NOMO-1 treated with DMSO at 0.1 percent for 48 hours (cell line): Measurements from ENCODE around the gene ADGRG3.

ENCODE experiments used
- DNase-seq: peaks from one replicate; lab custom pipeline; 2025; ENCODE audit not compliant: unreplicated experiment; lab: John Stamatoyannopoulos, UW

The ADGRG3 gene

DNA sequence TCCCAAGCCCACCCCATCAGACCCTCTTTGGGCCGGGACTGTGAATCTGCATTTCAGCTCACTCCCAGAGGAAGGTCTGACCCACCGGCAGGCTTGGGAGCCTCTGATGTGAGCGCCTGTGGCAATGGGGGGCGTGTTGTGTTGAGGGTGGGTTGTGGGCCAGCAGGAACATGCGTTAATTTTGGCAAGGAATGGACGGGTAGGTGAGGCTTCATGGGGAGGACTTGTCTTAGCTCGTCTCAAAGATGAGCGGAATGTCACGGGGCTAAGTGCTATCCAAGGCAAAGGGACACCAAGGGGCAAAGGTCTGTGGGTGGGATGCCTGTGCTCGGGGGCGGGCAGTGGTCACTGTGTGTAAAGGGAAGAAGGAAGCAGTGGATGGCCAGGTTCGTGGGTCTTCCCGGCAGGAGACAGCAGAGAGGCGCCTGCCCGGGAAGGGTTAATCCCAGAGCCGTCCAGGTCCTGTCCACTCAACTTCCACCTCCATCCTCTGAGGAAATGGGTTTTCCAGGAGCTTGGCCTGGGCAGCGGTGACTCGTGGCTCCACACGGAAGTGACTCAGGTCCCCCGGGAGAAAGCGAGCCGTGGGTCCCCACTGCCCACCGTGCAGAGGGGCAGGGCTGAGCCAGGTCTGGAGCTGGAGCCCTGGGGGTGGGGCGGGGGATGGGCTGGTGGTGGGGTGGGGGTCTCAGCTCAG is 22.3 kb upstream of the ADGRG3 start:
- no peak for DNase-seq

DNA sequence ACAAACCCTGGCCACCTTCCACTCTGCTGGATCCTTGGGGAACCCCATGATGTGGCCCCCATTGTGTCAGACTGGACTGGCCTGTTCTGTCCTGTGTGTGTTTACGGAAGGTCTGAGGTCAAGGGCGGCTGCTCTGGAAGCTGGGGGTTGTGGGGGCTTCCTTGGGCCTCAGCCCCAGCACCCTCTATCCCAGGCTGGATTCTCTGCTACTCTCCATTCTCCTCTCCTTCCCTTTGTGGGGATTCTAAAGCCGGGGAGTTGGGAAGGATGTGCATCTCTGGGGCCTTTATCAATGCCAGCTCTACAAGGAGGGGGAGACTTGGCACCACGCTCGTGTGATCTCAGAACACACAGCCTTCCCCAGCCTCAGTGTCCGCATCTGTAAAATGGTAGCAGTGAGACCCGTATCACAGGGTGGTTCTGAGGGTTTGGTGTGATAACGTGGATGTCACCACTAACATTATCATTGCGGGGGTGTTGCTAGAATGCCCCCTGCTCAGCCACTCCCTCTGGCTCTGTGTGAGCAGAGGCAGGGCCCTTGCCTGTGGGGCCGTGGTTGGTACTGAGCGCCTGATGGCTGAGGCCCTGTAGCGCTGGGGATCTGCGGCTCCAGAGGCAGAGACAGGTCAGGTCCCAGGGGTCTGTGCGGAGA is 21.6 kb upstream of the ADGRG3 start:
- DNase-seq: no peak

DNA sequence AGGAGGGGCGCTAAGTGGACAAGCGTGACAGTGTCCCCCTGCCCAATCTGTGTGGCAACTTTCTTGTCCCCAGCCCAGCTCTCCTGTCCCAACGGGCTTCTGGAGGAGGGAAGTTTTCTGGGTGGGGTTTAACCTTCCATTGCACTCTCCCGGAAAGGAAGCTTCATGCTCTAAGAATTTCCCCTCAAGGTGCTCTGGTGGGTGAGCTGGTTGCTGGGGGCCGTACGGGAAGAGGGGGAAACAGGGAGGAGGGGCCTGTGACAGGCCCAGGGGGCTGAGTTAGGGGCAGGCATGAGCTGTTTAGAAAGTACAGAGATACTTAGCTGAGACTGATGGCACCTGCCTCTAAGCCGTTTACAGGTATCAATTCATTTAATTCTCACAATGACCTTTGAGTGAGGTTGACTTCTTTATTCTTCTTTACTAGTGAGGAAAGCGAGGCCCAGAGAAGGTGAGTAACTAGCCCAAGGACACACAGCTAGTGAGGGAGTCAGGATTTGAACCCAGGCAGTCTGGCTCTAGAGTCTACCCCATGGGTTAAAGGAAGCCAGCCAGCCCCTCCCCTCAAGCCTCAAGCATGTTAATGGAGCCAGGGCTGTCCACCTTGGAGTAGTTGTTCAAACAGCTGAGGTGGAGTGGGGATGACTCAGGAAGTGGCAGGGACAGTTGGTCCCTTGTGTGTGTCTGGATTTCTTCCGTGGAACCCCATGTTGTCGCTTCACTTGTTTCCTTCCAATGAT is 20.8 kb upstream of the ADGRG3 start:
- no peak for DNase-seq

DNA sequence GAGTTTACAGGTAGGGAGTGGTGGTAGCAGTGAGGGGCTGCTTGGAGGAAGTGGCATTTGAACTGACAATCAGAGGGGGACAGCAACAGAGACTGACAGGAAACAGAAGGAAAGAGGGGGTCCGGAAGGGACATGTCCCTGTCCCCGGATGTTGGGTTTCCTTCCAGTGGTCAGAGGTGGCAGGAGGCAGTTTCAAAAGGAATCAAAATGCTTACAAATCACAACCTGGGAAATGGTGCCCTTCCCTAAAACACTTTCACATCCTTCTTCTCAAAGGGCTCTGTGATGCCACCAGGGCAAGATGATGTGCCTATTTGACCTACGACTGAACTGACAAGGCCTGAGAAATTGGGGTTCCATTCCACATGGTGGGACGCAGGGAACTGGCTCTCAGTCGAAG is 20.0 kb upstream of the ADGRG3 start:
- peak; percentile 85 for DNase-seq

GRCh38 chr16:57648581-57649442 is 19.3 kb upstream of the ADGRG3 start:
- peak; percentile 80 for DNase-seq

DNA sequence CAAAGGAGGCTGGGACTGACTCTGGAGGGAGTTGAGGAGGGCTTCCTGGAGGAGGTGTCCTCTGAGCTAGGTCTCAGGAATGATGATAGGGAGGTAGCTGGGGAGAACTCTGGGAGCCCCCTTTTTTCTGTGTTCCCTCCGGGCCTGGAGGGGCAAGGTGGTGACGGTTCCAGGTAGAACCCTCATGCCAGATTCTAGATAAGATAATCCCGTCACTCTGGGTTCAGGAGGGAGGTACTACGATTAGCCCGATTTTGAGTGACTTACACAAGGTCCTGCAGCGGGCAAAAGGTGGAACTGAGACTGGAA is 18.7 kb upstream of the ADGRG3 start:
- no peak for DNase-seq

DNA sequence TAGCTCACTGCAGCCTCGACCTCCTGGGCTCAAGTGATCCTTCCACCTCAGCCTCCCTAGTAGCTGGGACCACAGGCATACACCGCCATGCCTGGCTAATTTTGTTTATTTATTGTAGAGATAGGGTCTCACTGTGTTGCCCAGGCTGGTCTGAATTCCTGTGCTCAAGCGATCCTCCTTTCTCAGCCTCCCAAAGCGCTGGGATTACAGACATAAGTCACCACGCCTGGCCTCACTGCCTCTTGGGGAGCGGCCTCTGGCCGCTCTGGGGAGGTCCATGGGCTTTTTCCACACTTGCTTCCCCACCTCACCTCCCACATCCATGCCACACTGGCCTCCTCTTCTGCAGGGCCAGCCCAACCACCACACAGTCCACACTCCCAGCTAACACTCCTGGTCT is 18.3 kb upstream of the ADGRG3 start:
- no peak for DNase-seq

DNA sequence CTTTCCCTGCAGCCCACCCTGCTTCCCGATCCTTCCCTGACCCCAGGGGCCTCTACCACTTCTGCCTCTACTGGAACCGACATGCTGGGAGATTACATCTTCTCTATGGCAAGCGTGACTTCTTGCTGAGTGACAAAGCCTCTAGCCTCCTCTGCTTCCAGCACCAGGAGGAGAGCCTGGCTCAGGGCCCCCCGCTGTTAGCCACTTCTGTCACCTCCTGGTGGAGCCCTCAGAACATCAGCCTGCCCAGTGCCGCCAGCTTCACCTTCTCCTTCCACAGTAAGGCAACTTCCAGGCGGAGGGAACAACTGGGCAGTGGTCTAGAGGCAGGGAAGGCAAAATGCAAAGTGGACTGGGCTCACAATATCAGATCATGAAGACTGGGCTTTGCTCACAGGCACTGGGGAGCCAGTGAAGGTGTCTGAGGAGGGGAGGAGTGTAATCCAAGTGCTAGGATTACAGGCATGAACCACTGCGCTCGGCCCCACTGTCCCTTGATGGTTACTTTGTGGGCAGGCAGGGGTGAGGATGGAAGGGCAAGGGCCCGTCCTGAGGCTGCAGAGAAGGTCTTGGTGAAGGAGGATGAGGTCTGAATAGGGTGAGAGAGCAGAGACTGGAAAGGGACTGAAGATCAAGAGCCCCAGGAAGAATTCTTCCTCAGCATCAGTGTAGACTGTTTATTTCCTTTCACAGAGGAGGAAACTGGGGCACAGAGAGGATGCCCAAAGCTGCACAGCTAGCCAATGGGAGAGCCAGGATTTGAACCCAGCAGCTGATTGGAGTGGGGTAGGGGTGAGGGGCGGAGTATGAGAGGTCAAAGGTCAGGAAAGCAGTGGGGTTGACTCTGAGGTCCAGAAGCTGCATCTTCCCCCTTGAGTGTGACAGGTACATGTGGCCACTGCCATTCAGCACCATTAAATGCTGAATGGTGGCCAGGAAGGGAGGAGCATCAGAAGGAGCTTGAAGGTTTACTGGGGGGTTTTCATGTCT is 16.5 kb upstream of the ADGRG3 start:
- no peak for DNase-seq

- no peak for DNase-seq
These were observed 15.2 kb upstream of the ADGRG3 start for GRCh38 chr16:57652695-57653471.

DNA sequence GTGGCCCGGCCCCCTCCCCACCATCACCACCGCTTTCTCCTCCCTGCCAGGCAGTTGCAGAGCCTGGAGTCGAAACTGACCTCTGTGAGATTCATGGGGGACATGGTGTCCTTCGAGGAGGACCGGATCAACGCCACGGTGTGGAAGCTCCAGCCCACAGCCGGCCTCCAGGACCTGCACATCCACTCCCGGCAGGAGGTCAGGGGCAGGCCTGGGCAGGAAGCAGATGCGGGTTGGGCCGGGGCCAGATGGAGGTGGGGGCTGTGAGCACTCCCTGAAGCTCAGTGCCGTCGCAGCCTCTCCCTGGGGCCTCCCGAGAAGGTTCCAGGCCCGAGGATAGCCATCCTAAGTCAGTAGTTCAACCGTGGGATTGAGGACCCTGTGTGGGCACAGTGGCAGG is 14.2 kb upstream of the ADGRG3 start:
- no peak for DNase-seq

DNA sequence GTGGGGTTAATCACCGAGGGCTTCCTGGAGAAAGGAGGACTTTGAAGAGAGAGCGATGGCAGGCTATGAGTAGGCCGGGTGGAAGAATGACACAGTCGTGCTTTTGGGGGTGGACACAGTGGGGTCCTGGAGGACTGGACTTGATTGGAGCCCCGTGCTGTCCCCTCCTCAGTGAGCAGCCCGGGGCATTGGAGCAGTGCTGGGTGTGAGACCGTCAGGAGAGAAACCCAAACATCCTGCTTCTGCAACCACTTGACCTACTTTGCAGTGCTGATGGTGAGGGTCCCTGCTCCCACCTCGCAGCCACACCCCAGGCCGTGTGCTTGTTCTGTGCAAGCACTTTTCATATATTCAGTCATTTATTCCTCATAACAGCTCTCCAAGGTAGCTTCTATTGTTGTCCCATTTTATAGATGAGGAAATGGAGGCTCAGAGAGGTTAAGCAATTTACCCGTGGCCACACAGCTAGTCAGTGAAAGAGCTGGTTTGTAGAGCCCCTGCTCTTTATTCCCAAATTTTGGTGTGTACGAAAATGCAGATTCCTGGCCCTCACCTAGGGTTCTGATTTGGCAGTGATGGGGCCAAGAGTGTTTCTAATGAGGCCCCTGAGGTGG is 11.7 kb upstream of the ADGRG3 start:
- DNase-seq: no peak

DNA sequence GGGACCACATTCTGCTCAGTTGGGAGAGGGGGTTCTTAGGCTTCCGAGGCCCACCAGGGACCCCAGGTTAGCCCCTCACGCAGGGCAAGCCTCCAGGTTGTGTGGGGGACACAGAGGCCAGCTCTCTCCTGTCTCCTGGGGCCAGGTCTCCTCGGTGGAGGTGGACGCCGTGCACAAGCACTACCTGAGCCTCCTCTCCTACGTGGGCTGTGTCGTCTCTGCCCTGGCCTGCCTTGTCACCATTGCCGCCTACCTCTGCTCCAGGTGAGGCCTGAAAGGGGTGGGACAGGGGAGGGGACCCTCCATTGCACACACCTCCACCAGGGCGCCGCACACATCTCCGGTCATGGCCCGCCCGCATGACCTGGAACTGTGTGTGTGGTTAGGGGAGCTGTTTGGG is 10.9 kb upstream of the ADGRG3 start:
- DNase-seq: no peak

DNA sequence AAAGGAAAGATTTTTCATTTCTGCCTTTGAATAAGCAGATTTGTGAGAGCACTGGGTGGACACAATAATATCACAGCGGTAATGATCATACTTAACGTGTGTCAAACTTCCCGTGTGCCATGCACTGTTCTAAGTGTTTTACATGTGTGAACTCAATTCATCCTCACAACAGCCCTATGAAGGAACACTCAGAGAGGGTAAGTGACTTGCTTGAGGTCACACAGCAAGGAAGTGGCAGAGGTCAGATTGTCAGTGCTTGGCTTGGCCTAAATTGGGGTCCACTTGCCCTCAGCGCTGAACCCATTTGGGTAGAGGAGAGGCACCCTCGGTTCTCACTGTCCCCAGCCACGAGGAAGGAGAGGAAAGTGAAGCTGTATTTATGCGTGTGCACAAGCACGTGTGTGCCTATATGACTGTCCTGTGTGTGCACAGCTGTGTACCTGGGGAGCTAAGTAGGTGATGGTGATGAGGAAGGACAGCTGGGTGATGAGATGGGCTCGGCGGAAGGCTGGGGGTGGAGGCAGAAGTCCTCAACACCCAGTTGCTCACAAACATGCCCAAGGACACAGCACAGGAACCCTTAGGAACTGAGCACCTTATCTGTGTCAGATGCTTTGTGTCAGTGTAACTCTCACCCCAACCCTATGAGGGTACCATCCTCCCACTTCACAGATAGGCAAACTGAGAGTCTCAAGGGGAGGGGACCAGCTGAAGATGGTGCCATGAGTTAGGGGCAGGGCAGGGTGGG is 9.8 kb upstream of the ADGRG3 start:
- DNase-seq: no peak

DNA sequence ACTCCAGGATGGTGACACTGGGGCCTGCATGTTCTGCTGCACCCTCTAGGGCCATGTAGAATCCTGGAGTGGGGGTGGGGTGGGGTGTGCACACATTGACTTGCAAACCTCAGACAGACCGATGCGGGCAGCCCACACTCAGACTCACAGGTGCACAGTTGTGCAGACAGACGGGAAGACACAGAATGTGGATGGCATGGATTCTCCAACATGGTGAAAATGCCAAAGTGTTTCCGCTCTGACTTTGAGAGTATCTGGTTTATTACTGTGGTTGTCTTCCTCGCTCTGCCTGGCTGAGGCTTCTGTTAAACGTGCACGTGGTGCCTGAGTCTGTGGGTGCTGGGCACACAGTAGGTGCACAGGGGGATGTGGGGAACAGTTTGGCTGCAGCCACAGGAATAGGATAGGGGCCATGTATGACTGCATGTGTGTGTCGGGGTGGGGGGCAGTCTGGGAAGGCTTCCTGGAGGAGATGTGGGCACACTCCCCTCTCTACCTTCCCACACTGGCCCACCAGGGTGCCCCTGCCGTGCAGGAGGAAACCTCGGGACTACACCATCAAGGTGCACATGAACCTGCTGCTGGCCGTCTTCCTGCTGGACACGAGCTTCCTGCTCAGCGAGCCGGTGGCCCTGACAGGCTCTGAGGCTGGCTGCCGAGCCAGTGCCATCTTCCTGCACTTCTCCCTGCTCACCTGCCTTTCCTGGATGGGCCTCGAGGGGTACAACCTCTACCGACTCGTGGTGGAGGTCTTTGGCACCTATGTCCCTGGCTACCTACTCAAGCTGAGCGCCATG is 9.0 kb upstream of the ADGRG3 start:
- no peak for DNase-seq

GRCh38 chr16:57660715-57661463 is 7.2 kb upstream of the ADGRG3 start:
- no peak for DNase-seq

DNA sequence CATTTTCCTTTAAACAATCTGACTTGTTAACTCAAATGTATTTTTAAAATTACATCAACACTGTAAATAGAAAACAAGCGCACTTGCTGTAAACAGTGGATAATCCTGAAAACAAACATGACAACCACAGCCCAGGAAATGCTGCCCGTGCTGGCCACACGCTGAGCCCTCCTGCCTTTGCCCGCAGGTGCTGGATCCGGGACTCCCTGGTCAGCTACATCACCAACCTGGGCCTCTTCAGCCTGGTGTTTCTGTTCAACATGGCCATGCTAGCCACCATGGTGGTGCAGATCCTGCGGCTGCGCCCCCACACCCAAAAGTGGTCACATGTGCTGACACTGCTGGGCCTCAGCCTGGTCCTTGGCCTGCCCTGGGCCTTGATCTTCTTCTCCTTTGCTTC is 6.6 kb upstream of the ADGRG3 start:
- no peak for DNase-seq
